Naive B cell (primary cell): Measurements from ENCODE around the gene CACNA1C. TPM values are rescaled to one million over a fixed set of nuclear protein-coding genes. Genes with fewer than 3 reads are reported as not detected.

ENCODE experiments used
- ATAC-seq, 2 donors: fragments of 150-1000 bp; cut with Tn5 transposase; 2 replicates each; pipeline ENCODE4 v1.10.0; 2021; ENCODE audit warnings: low read depth in 2 of 2, mild to moderate bottlenecking in 2 of 2, moderate library complexity in 2 of 2
- DNase-seq: peaks from one replicate; pipeline ENCODE4 v3.0.0; 2022
- H3K27ac Mint-ChIP-seq, 6 donors: one replicate each; pipeline ENCODE4 v1.8.0; 2020 to 2022; ENCODE audit warnings: mild to moderate bottlenecking in 6 of 6, mixed read lengths in 6 of 6, moderate library complexity in 5 of 6, inconsistent platforms in 2 of 6
- H3K27me3 Mint-ChIP-seq, 3 donors: one replicate each; pipeline ENCODE4 v1.8.0; 2021 to 2022; ENCODE audit warnings: mixed read lengths in 3 of 3, mild to moderate bottlenecking in 1 of 3
- H3K36me3 Mint-ChIP-seq, 2 donors: one replicate each; pipeline ENCODE4 v1.8.0; 2020 to 2022; ENCODE audit warnings: mixed read lengths in 2 of 2, inconsistent platforms in 1 of 2, mild to moderate bottlenecking in 1 of 2
- H3K4me1 Mint-ChIP-seq, 3 donors: one replicate each; pipeline ENCODE4 v1.8.0; 2020 to 2022; ENCODE audit warnings: mixed read lengths in 3 of 3, inconsistent platforms in 1 of 3, mild to moderate bottlenecking in 1 of 3, moderate library complexity in 1 of 3
- H3K4me3 Mint-ChIP-seq, 8 donors: one replicate each; pipeline ENCODE4 v1.8.0; 2020 to 2022; ENCODE audit warnings: mild to moderate bottlenecking in 8 of 8, mixed read lengths in 8 of 8, moderate library complexity in 8 of 8, inconsistent platforms in 2 of 8
- H3K9me3 Mint-ChIP-seq, 7 donors: one replicate each; pipeline ENCODE4 v1.8.0; 2020 to 2022; ENCODE audit warnings: mixed read lengths in 7 of 7, mild to moderate bottlenecking in 5 of 7, inconsistent platforms in 2 of 7, moderate library complexity in 1 of 7
- polyA plus RNA-seq, 6 donors: library from polyadenylated mRNA; unstranded; fragments of 300-500 nt; fragmentation: Illumina TruSeq; gene quantifications; one replicate each; pipeline ENCODE4 v1.2.3, GENCODE V29; 2021; ENCODE audit warnings: low read depth in 6 of 6

The CACNA1C gene
- polyA plus RNA-seq, 6 donors from 2014 or later, result 0.03 to 0.09 (median 0.06) TPM; not detected in 1

- Mint-ChIP-seq H3K9me3 (peaks cover 9 to 42% (median 16%) of the 10 kb centered on the region in 7 donors), H3K27me3 (peaks cover 0 to 21% (median 21%) of the 10 kb centered on the region in 3 donors), H3K4me1 (no peaks in the 10 kb centered on the region), H3K4me3 (no peak overlapping the region), H3K27ac (no peak overlapping the region), H3K36me3 (peaks cover 0 to 17% of the 10 kb centered on the region in 2 donors)
- DNase-seq, result no peak
- no peak for ATAC-seq
Observed at GRCh38 chr12:2593045-2593444, 540.3 kb downstream of the CACNA1C start.

GRCh38 chr12:2596441-2596840 lies 543.7 kb downstream of the CACNA1C start:
- H3K36me3 Mint-ChIP-seq, result peaks cover 0 to 13% of the 10 kb centered on the region in 2 donors
- peaks cover 0 to 8% (median 7%) of the 10 kb centered on the region in 3 donors for H3K27me3 Mint-ChIP-seq
- H3K4me1 Mint-ChIP-seq, result no peaks in the 10 kb centered on the region
- DNase-seq (no peak), ATAC-seq (no peak)
- no peak overlapping the region for H3K4me3 Mint-ChIP-seq
- H3K27ac Mint-ChIP-seq, result no peak overlapping the region
- peaks cover 6 to 37% (median 16%) of the 10 kb centered on the region in 7 donors for H3K9me3 Mint-ChIP-seq

GRCh38 chr12:2605301-2605700 lies 552.5 kb downstream of the CACNA1C start:
- no peak overlapping the region for H3K4me3 Mint-ChIP-seq
- peaks cover 0 to 7% (median 0%) of the 10 kb centered on the region in 3 donors for H3K4me1 Mint-ChIP-seq
- no peaks in the 10 kb centered on the region for H3K9me3 Mint-ChIP-seq
- no peak for ATAC-seq
- peak overlapping the region in 1 of 6 donors; percentile 62 for H3K27ac Mint-ChIP-seq
- no peaks in the 10 kb centered on the region for H3K36me3 Mint-ChIP-seq
- H3K27me3 Mint-ChIP-seq, result peaks cover 4 to 25% (median 20%) of the 10 kb centered on the region in 3 donors
- DNase-seq, result no peak

GRCh38 chr12:2606186-2606910 lies 553.6 kb downstream of the CACNA1C start:
- peaks cover 0 to 7% (median 0%) of the 10 kb centered on the region in 3 donors for H3K4me1 Mint-ChIP-seq
- no peaks in the 10 kb centered on the region for H3K36me3 Mint-ChIP-seq
- H3K9me3 Mint-ChIP-seq, result no peaks in the 10 kb centered on the region
- no peak for ATAC-seq
- no peak for DNase-seq
- H3K27ac Mint-ChIP-seq, result no peak overlapping the region
- peaks cover 4 to 35% (median 30%) of the 10 kb centered on the region in 3 donors for H3K27me3 Mint-ChIP-seq
- H3K4me3 Mint-ChIP-seq, result no peak overlapping the region

- H3K9me3 Mint-ChIP-seq, result no peaks in the 10 kb centered on the region
- H3K4me3 Mint-ChIP-seq, result no peak overlapping the region
- H3K27me3 Mint-ChIP-seq, result peaks cover 9 to 46% (median 32%) of the 10 kb centered on the region in 3 donors
- DNase-seq (no peak), ATAC-seq (no peak)
- no peaks in the 10 kb centered on the region for H3K36me3 Mint-ChIP-seq
- no peak overlapping the region for H3K27ac Mint-ChIP-seq
- peaks cover 0 to 7% (median 0%) of the 10 kb centered on the region in 3 donors for H3K4me1 Mint-ChIP-seq
Observed at GRCh38 chr12:2607881-2608607, 555.3 kb downstream of the CACNA1C start.

- no peak for DNase-seq
- no peak for ATAC-seq
- Mint-ChIP-seq H3K4me3 (no peak overlapping the region), H3K27me3 (peaks cover 9 to 46% (median 32%) of the 10 kb centered on the region in 3 donors), H3K4me1 (peaks cover 0 to 7% (median 0%) of the 10 kb centered on the region in 3 donors), H3K9me3 (no peaks in the 10 kb centered on the region), H3K27ac (peak overlapping the region in 1 of 6 donors; percentile 74), H3K36me3 (no peaks in the 10 kb centered on the region)
Observed at GRCh38 chr12:2608608-2608945, 555.8 kb downstream of the CACNA1C start.

- DNase-seq, result no peak
- Mint-ChIP-seq H3K27me3 (peaks cover 9 to 46% (median 32%) of the 10 kb centered on the region in 3 donors), H3K36me3 (no peaks in the 10 kb centered on the region), H3K4me1 (peaks cover 0 to 7% (median 0%) of the 10 kb centered on the region in 3 donors), H3K27ac (peak overlapping the region in 1 of 6 donors; percentile 34), H3K4me3 (no peak overlapping the region), H3K9me3 (no peaks in the 10 kb centered on the region)
- ATAC-seq, result no peak
Observed at GRCh38 chr12:2609020-2609419, 556.2 kb downstream of the CACNA1C start.

- DNase-seq (no peak), ATAC-seq (no peak)
- Mint-ChIP-seq H3K36me3 (no peaks in the 10 kb centered on the region), H3K27ac (no peak overlapping the region), H3K4me1 (peaks cover 0 to 7% (median 0%) of the 10 kb centered on the region in 3 donors), H3K27me3 (peaks cover 9 to 46% (median 38%) of the 10 kb centered on the region in 3 donors), H3K4me3 (no peak overlapping the region), H3K9me3 (no peaks in the 10 kb centered on the region)
Observed at GRCh38 chr12:2610358-2610757, 557.6 kb downstream of the CACNA1C start.

GRCh38 chr12:2613326-2614073 lies 560.7 kb downstream of the CACNA1C start:
- Mint-ChIP-seq H3K27me3 (peaks cover 5 to 43% (median 39%) of the 10 kb centered on the region in 3 donors), H3K9me3 (no peaks in the 10 kb centered on the region), H3K36me3 (no peaks in the 10 kb centered on the region), H3K4me3 (no peak overlapping the region), H3K27ac (no peak overlapping the region), H3K4me1 (peaks cover 0 to 16% (median 3%) of the 10 kb centered on the region in 3 donors)
- DNase-seq, result no peak
- no peak for ATAC-seq

GRCh38 chr12:2614341-2614740 lies 561.6 kb downstream of the CACNA1C start:
- H3K36me3 Mint-ChIP-seq, result no peaks in the 10 kb centered on the region
- no peaks in the 10 kb centered on the region for H3K9me3 Mint-ChIP-seq
- DNase-seq, result no peak
- no peak for ATAC-seq
- peaks cover 0 to 10% (median 3%) of the 10 kb centered on the region in 3 donors for H3K4me1 Mint-ChIP-seq
- peak overlapping the region in 2 of 6 donors; percentile 44 to 63 for H3K27ac Mint-ChIP-seq
- no peak overlapping the region for H3K4me3 Mint-ChIP-seq
- peaks cover 5 to 35% (median 30%) of the 10 kb centered on the region in 3 donors for H3K27me3 Mint-ChIP-seq

GRCh38 chr12:2615665-2616402 lies 563.0 kb downstream of the CACNA1C start:
- Mint-ChIP-seq H3K36me3 (no peaks in the 10 kb centered on the region), H3K9me3 (no peaks in the 10 kb centered on the region), H3K27me3 (peaks cover 5 to 23% (median 15%) of the 10 kb centered on the region in 3 donors), H3K27ac (peak overlapping the region in 1 of 6 donors; percentile 47), H3K4me3 (peak overlapping the region in 1 of 8 donors; percentile 25), H3K4me1 (peaks cover 0 to 10% (median 3%) of the 10 kb centered on the region in 3 donors)
- DNase-seq, result no peak
- no peak for ATAC-seq

- DNase-seq, result no peak
- ATAC-seq, result no peak
- no peaks in the 10 kb centered on the region for H3K9me3 Mint-ChIP-seq
- H3K27ac Mint-ChIP-seq, result no peak overlapping the region
- no peak overlapping the region for H3K4me3 Mint-ChIP-seq
- peaks cover 5 to 21% (median 13%) of the 10 kb centered on the region in 3 donors for H3K27me3 Mint-ChIP-seq
- no peaks in the 10 kb centered on the region for H3K36me3 Mint-ChIP-seq
- H3K4me1 Mint-ChIP-seq, result peaks cover 0 to 10% (median 3%) of the 10 kb centered on the region in 3 donors
Observed at GRCh38 chr12:2616763-2617162, 564.0 kb downstream of the CACNA1C start.

- H3K27me3 Mint-ChIP-seq, result peaks cover 2 to 23% (median 14%) of the 10 kb centered on the region in 3 donors
- ATAC-seq, result no peak
- H3K4me1 Mint-ChIP-seq, result peaks cover 0 to 10% (median 3%) of the 10 kb centered on the region in 3 donors
- H3K9me3 Mint-ChIP-seq, result no peaks in the 10 kb centered on the region
- H3K27ac Mint-ChIP-seq, result no peak overlapping the region
- no peak for DNase-seq
- no peaks in the 10 kb centered on the region for H3K36me3 Mint-ChIP-seq
- H3K4me3 Mint-ChIP-seq, result no peak overlapping the region
Observed at GRCh38 chr12:2617365-2617764, 564.6 kb downstream of the CACNA1C start.
